Colonic mucosa (tissue), 4 donors: ENCODE results near the gene ZMIZ1. TPM values are rescaled to one million over a fixed set of nuclear protein-coding genes. Genes with fewer than 3 reads are reported as not detected.
"Not testable (repeated sequence)": the region's sequence is repeated elsewhere in the genome, so short reads cannot be mapped to it uniquely, and the experiment has no call there.

Experiments
- DNase-seq: peaks from one replicate; pipeline ENCODE4 v3.0.0-alpha.2; 2020
- H3K27ac ChIP-seq: fragments of 200-600 bp; one replicate; pipeline ENCODE4 v1.8.0; 2021
- H3K27me3 ChIP-seq: fragments of 200-600 bp; one replicate; pipeline ENCODE4 v1.8.0; 2021
- H3K36me3 ChIP-seq: fragments of 200-600 bp; one replicate; pipeline ENCODE4 v1.8.0; 2021
- H3K4me1 ChIP-seq: fragments of 200-600 bp; one replicate; pipeline ENCODE4 v1.8.0; 2021; ENCODE audit warnings: mild to moderate bottlenecking
- H3K4me3 ChIP-seq: fragments of 200-600 bp; one replicate; pipeline ENCODE4 v1.8.0; 2021
- H3K9ac ChIP-seq, 2 donors: one replicate each; pipeline ENCODE4 v1.7.0; 2013; ENCODE audit warnings: control low read depth in 2 of 2, low read depth in 2 of 2, low read length in 2 of 2
- H3K9me3 ChIP-seq: fragments of 200-600 bp; one replicate; pipeline ENCODE4 v1.8.0; 2021
- CTCF ChIP-seq: fragments of 200-600 bp; IDR thresholded peaks from one replicate; pipeline ENCODE4 v1.8.0; 2022; ENCODE audit warnings: antibody characterized with exemption, mild to moderate bottlenecking
- intact Hi-C: fragments of 100-400 bp; cut with DNase I; formaldehyde crosslinking; loops from one replicate; pipeline ENCODE4 v1.14.1; 2022
- total RNA-seq, 2 donors: library from RNA; stranded (reverse); fragmentation: NEBNext Ultra II Directional in 1 of 2; extraction: Animal tissue kit (Norgen Biotek cat#: 25700) in 1 of 2; gene quantifications; one replicate each; pipeline ENCODE4 v1.2.1, GENCODE V29; 2021
- donor health status: healthy.
- donor health status: DM: no; HTN: no; CAD: no.
- donor health status: DM: no; HTN: no; CAD: no.

The ZMIZ1 gene
- total RNA-seq, 2 donors from 2014 or later = 51.0 to 54.0 TPM

GRCh38 chr10:79334573-79334972 lies 265.8 kb downstream of the ZMIZ1 start:
- Histone ChIP-seq H3K4me3 (no peak overlapping the region), H3K9me3 (no peaks in the 10 kb centered on the region), H3K9ac (no peak overlapping the region), H3K36me3 (no peaks in the 10 kb centered on the region), H3K27ac (no peak overlapping the region), H3K4me1 (no peaks in the 10 kb centered on the region), H3K27me3 (no peaks in the 10 kb centered on the region)
- intact Hi-C loops = no loop called here
- no peak for TF ChIP-seq CTCF
- no peak for DNase-seq

GRCh38 chr10:79335094-79335469 lies 266.3 kb downstream of the ZMIZ1 start:
- intact Hi-C loops = no loop called here
- no peak for TF ChIP-seq CTCF
- H3K27ac ChIP-seq = no peak overlapping the region
- no peak overlapping the region for H3K9ac ChIP-seq
- H3K4me1 ChIP-seq = no peaks in the 10 kb centered on the region
- no peak for DNase-seq
- H3K4me3 ChIP-seq = no peak overlapping the region
- no peaks in the 10 kb centered on the region for H3K36me3 ChIP-seq
- H3K9me3 ChIP-seq = no peaks in the 10 kb centered on the region
- H3K27me3 ChIP-seq = no peaks in the 10 kb centered on the region

GRCh38 chr10:79335470-79336235 lies 266.9 kb downstream of the ZMIZ1 start:
- no peaks in the 10 kb centered on the region for H3K4me1 ChIP-seq
- H3K27ac ChIP-seq = no peak overlapping the region
- H3K9me3 ChIP-seq = no peaks in the 10 kb centered on the region
- H3K4me3 ChIP-seq = no peak overlapping the region
- intact Hi-C loops = no loop called here
- no peak for DNase-seq
- no peak overlapping the region for H3K9ac ChIP-seq
- H3K27me3 ChIP-seq = no peaks in the 10 kb centered on the region
- TF ChIP-seq CTCF = no peak
- no peaks in the 10 kb centered on the region for H3K36me3 ChIP-seq

- no peaks in the 10 kb centered on the region for H3K36me3 ChIP-seq
- intact Hi-C loops = no loop called here
- H3K4me3 ChIP-seq = no peak overlapping the region
- no peak overlapping the region for H3K9ac ChIP-seq
- no peak for DNase-seq
- no peak overlapping the region for H3K27ac ChIP-seq
- H3K9me3 ChIP-seq = no peaks in the 10 kb centered on the region
- no peaks in the 10 kb centered on the region for H3K27me3 ChIP-seq
- no peaks in the 10 kb centered on the region for H3K4me1 ChIP-seq
- no peak for TF ChIP-seq CTCF
Measured at GRCh38 chr10:79336276-79336675, 267.5 kb downstream of the ZMIZ1 start.

DNA sequence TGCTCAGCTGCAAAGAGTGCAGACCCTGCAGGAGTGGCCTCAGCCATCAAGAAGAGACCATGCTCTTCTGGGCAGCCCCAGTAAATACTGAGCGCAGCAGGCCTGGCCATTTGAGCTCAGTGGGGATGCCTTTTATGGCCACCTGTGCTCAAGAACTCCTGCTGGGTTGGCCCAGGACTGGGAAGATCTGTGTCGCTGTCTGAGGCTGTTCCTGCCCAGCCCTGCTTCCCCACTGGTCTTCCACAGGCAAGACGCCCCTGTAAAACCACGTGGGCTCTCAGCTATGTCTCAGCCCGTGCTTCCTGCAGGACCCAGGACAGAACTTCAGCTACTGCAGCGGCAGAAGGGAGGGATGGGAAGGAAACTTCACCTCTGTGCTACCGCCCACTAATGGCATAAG lies 268.0 kb downstream of the ZMIZ1 start:
- Histone ChIP-seq H3K9me3 (no peaks in the 10 kb centered on the region), H3K4me3 (no peak overlapping the region), H3K27ac (no peak overlapping the region), H3K36me3 (no peaks in the 10 kb centered on the region), H3K27me3 (no peaks in the 10 kb centered on the region), H3K4me1 (no peaks in the 10 kb centered on the region), H3K9ac (no peak overlapping the region)
- intact Hi-C loops = no loop called here
- no peak for TF ChIP-seq CTCF
- no peak for DNase-seq

DNA sequence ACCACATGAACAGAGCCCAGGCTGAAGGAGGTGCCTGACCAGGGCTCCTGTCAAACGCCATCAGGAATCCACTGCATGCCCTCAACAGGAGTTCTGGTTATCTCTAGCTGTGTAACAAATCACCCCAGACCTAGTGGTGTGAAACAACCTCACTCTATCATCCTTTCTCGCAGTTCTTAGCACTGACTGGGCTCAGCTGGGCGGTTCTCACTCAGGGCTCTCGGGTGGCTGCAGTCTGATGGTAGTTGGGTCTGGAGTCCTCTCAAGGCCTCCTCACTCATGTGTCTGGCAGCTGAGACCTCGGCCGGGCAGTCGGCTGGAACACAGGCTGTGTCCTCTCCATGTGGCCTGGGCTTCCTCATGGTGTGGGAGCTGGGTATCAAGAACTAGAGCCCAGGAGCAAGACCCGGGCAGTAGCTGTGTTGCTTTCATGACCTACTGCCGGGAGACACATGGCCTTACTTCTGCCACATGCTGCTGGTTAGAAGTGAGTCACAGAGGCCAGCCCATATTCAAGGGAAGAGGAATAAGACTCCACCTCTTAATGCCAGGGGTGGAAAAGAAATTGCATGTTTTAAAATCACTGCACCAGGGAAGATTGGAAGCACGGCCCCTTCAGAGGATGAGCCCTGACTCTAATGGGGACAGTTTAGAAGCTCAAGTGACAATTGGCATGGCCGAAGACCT lies 269.2 kb downstream of the ZMIZ1 start:
- intact Hi-C loops, H3K4me1 ChIP-seq, H3K9ac ChIP-seq, H3K4me3 ChIP-seq, DNase-seq, H3K27ac ChIP-seq, H3K27me3 ChIP-seq, H3K9me3 ChIP-seq, H3K36me3 ChIP-seq: not testable (repeated sequence)
